GM12878 (cell line): ENCODE results near the gene CPVL. TPM values are rescaled to one million over a fixed set of nuclear protein-coding genes. Genes with fewer than 3 reads are reported as not detected.

Experiments
- ATAC-seq: fragments of 200-7000 bp; cut with Tn5 transposase; 3 replicates; pipeline ENCODE4 v1.9.1; 2020; ENCODE audit warnings: mild to moderate bottlenecking, moderate library complexity
- BruUV-seq: library from RNA; stranded (reverse); fragments of 400-500 nt; replicated peaks from 2 replicates; lab custom pipeline; 2021; lab: Mats Ljungman, UMichigan
- CTCF ChIA-PET: fragments of 300-600 bp; sonication (Branson Sonifier 250); formaldehyde crosslinking; extraction: SDS; loops from one replicate; lab custom pipeline; 2021; ENCODE audit warnings: inconsistent platforms; lab: Yijun Ruan, JAX
- POLR2A ChIA-PET: fragments of 350-600 bp; formaldehyde crosslinking; extraction: SDS; loops from one replicate; lab custom pipeline; 2021; ENCODE audit warnings: inconsistent platforms; lab: Charles Lee
- RAD21 ChIA-PET: fragments of 300-600 bp; sonication (Branson Sonifier 250); formaldehyde crosslinking; loops from one replicate; lab custom pipeline; 2023; ENCODE audit warnings: antibody characterized with exemption; ENCODE audit not compliant: unreplicated experiment; lab: Charles Lee
- SMC1A ChIA-PET: fragments of 300-600 bp; sonication (Branson Sonifier 250); formaldehyde crosslinking; loops from one replicate; lab custom pipeline; 2023; ENCODE audit not compliant: unreplicated experiment, uncharacterized antibody; lab: Charles Lee
- DNase-seq: peaks from one replicate; pipeline ENCODE4 v3.0.0-alpha.2; 2011; ENCODE audit warnings: low read depth, low spot score
- FAIRE-seq: peaks from 3 replicates; lab custom pipeline; 2011; peaks lifted over from hg19 to GRCh38; lab: Jason Lieb, UNC
- H2AFZ ChIP-seq: 2 replicates; pipeline ENCODE4 v1.6.0; 2011; ENCODE audit warnings: low read depth, low read length, control low read depth; ENCODE audit not compliant: control insufficient read depth
- H3K27ac ChIP-seq: 2 replicates; pipeline ENCODE4 v1.5.1; 2011; ENCODE audit warnings: control low read depth; ENCODE audit not compliant: control insufficient read depth, insufficient read depth
- H3K27me3 ChIP-seq, 2 experiments: replicated peaks in 1 of 2; 2 replicates each; pipeline versions ENCODE4 v1.6.0 to v1.6.1; 2011; ENCODE audit warnings: low read length in 1 of 2; ENCODE audit not compliant: control insufficient read depth in 2 of 2, insufficient read depth in 2 of 2
- H3K36me3 ChIP-seq, 2 experiments: 2 replicates each; pipeline ENCODE4 v1.5.1; 2011; ENCODE audit warnings: low read length in 1 of 2; ENCODE audit not compliant: control insufficient read depth in 2 of 2, insufficient read depth in 2 of 2
- H3K4me1 ChIP-seq: 2 replicates; pipeline ENCODE4 v1.6.1; 2011; ENCODE audit warnings: mild to moderate bottlenecking, low read length, moderate library complexity, mixed read lengths; ENCODE audit not compliant: control insufficient read depth, insufficient read depth
- H3K4me2 ChIP-seq: 2 replicates; pipeline ENCODE4 v1.6.0; 2011; ENCODE audit warnings: control low read depth; ENCODE audit not compliant: control insufficient read depth, insufficient read depth
- H3K4me3 ChIP-seq: fragments of 200-600 bp; sonication (generic); 2 replicates; pipeline ENCODE4 v1.5.1; 2016
- H3K79me2 ChIP-seq: 2 replicates; pipeline ENCODE4 v1.6.0; 2011; ENCODE audit warnings: low read length; ENCODE audit not compliant: control insufficient read depth, insufficient read depth
- H3K9ac ChIP-seq: 2 replicates; pipeline ENCODE4 v1.8.0; 2011; ENCODE audit warnings: low read length, control low read depth, mixed read lengths; ENCODE audit not compliant: control insufficient read depth, insufficient read depth
- H3K9me3 ChIP-seq: replicated peaks from 3 replicates; pipeline ENCODE4 v1.5.1; 2011; ENCODE audit warnings: mild to moderate bottlenecking, low read length; ENCODE audit not compliant: control insufficient read depth, insufficient read depth
- H4K20me1 ChIP-seq: 2 replicates; pipeline ENCODE4 v1.6.0; 2011; ENCODE audit not compliant: control insufficient read depth, insufficient read depth
- CEBPB ChIP-seq, 2 experiments: fragments of 150-350 bp in 1 of 2; IDR thresholded peaks; 2 replicates each; pipeline ENCODE4 v1.6.1; 2012 to 2014; ENCODE audit warnings: low read depth in 2 of 2, low read length in 2 of 2, borderline replicate concordance in 1 of 2, inconsistent platforms in 1 of 2
- FOS ChIP-seq: IDR thresholded peaks from 3 replicates; pipeline ENCODE4 v1.6.1; 2011; ENCODE audit warnings: borderline replicate concordance; ENCODE audit not compliant: insufficient read length; ENCODE audit errors: extremely low read depth
- GABPA ChIP-seq: IDR thresholded peaks from 2 replicates; pipeline ENCODE4 v1.6.1; 2014; ENCODE audit warnings: antibody characterized with exemption, low read depth, mild to moderate bottlenecking, inconsistent platforms
- HDAC2 ChIP-seq: fragments of 200-600 bp; sonication (generic); IDR thresholded peaks from 2 replicates; pipeline ENCODE4 v1.6.1; 2017
- MTA3 ChIP-seq: IDR thresholded peaks from 2 replicates; pipeline ENCODE4 v1.6.1; 2012; ENCODE audit warnings: low read length, inconsistent platforms, borderline replicate concordance
- NR2C1 ChIP-seq: fragments of 450-650 bp; IDR thresholded peaks from 2 replicates; pipeline ENCODE4 v1.6.1; 2017; ENCODE audit warnings: antibody characterized with exemption, mild to moderate bottlenecking, moderate library complexity
- RB1 ChIP-seq: fragments of 450-650 bp; formaldehyde crosslinking; IDR thresholded peaks from 2 replicates; pipeline ENCODE4 v1.6.1; 2017; ENCODE audit warnings: mild to moderate bottlenecking, borderline replicate concordance
- SIN3A ChIP-seq: IDR thresholded peaks from 2 replicates; pipeline ENCODE4 v1.6.1; 2012; ENCODE audit warnings: low read depth, low read length, improper control_type of control experiment
- SIX5 ChIP-seq: IDR thresholded peaks from 2 replicates; pipeline ENCODE4 v1.6.1; 2011; ENCODE audit warnings: mild to moderate bottlenecking, low read depth, low read length, moderate library complexity; ENCODE audit not compliant: severe bottlenecking
- SP1 ChIP-seq: IDR thresholded peaks from one replicate; pipeline ENCODE4 v1.6.1; 2011; ENCODE audit warnings: low read depth, low read length
- SUPT20H ChIP-seq: IDR thresholded peaks from 2 replicates; pipeline ENCODE4 v1.6.1; 2011; ENCODE audit warnings: low read depth, mild to moderate bottlenecking, low read length, moderate library complexity, borderline replicate concordance; ENCODE audit not compliant: control insufficient read depth
- ZSCAN29 ChIP-seq: fragments of 450-650 bp; IDR thresholded peaks from 2 replicates; pipeline ENCODE4 v1.6.1; 2017; ENCODE audit warnings: mild to moderate bottlenecking, moderate library complexity
- WGBS: methylation state at CpG from one replicate; pipeline ENCODE4 v1.1.6; 2016; ENCODE audit warnings: low lambda C conversion rate; ENCODE audit not compliant: insufficient replicate concordance, insufficient coverage; ENCODE audit errors: missing lambda C conversion rate; 5-methylcytosine and 5-hydroxymethylcytosine counted together
- in situ Hi-C: fragments of 300-500 bp; cut with MboI; formaldehyde crosslinking; loops from 9 replicates; pipeline ENCODE4 v1.14.3; 2018; ENCODE audit warnings: mixed read lengths
- intact Hi-C: fragments of 100-400 bp; cut with micrococcal nuclease; formaldehyde crosslinking; loops from one replicate; pipeline ENCODE4 v1.14.2; 2022; ENCODE audit not compliant: unreplicated experiment
- polyA plus RNA-seq, 11 experiments: library from polyadenylated mRNA; depleted of rRNA in 4 of 11; unstranded in 6 of 11; stranded (reverse) in 5 of 11; fragments of >200 nt; fragmentation: Nextera tagmentation in 4 of 11; fragmentation: Illumina TruSeq in 1 of 11; extraction: Ambion mirVana in 4 of 11; extraction: Trizol in 1 of 11; gene quantifications; 1 replicate in 1 of 11; 2 replicates in 10 of 11; pipeline versions ENCODE4 v1.2.1 to v1.2.3, GENCODE V29; 2011 to 2016; ENCODE audit warnings: inconsistent platforms in 2 of 11, missing spikeins in 2 of 11, low read depth in 1 of 11
- total RNA-seq, 4 experiments: library from RNA; depleted of rRNA in 3 of 4; stranded (reverse); fragments of >200 nt in 3 of 4; fragmentation: Illumina TruSeq in 1 of 4; extraction: Trizol in 1 of 4; gene quantifications; 2 replicates each; pipeline versions ENCODE4 v1.2.1 to v1.2.3, GENCODE V29; 2013 to 2021

Gene CPVL
- total and polyA plus RNA-seq, 10 of the 15 experiments (the other 5 are each of a cell fraction or from before 2014, with no cell fraction given) = 0.59 TPM; not detected in 9

DNA sequence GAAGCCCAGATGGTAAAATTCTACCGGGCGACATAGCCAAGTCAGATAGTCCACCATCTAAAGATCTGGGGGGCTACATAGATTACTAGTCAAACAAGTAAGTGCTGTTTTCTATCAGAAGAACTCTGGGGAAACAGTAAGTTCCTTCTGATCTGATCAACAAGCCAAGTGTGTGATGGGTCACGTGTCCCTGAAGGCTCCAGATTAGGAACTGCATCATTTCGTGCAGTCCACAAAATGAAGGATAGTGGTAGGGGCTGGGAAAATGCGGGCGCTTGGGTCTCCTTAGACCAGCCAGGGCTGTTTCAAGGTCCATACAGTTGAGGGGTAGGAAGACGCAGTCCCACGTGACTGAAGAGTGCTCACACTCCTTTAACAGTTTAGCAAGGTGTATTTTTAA, 46.5 kb upstream of the CPVL start:
- BruUV-seq = no TSS peak
- Histone ChIP-seq H3K4me3 (no peak overlapping the region), H3K27ac (no peak overlapping the region), H4K20me1 (no peaks in the 10 kb centered on the region), H3K36me3 (no peaks in the 10 kb centered on the region)
- ATAC-seq (no peak), FAIRE-seq (no peak), DNase-seq (no peak)
- in situ Hi-C loops = loop anchor here (5.0 kb wide), 1 partner anchor 214 kb away; no protein-coding TSS in a partner anchor
- CTCF ChIA-PET = no interaction called here
- WGBS = 54% methylated on average over 8 of the region's 8 CpGs
- TF ChIP-seq RB1 (no peak), SIX5 (no peak), SUPT20H (no peak), CEBPB (IDR thresholded peaks at IDR 0.05; ENCODE audit: borderline replicate concordance in 1 of 2, low read depth in 2 of 2, low read length in 2 of 2) (no peak), SP1 (no peak), FOS (no peak), MTA3 (no peak), HDAC2 (no peak), ZSCAN29 (no peak), GABPA (no peak), SIN3A (no peak), NR2C1 (no peak)
- TF ChIP-seq, all 136 proteins: peak for 0
- H3K27me3 ChIP-seq = peaks cover 3 to 16% of the 10 kb centered on the region in 2 experiments
- no peak overlapping the region for H2AFZ ChIP-seq
- intact Hi-C loops = no loop called here
- H3K4me2 ChIP-seq = no peak overlapping the region
- ChIA-PET RAD21 (no interaction called here), POLR2A (no interaction called here), SMC1A (interaction anchor here (5.4 kb wide), 1 partner anchor 217 kb away, joined by 77 read pairs; no protein-coding TSS in a partner anchor)
- H3K79me2 ChIP-seq = no peaks in the 10 kb centered on the region
- H3K9ac ChIP-seq = no peak overlapping the region
- no peaks in the 10 kb centered on the region for H3K9me3 ChIP-seq
- H3K4me1 ChIP-seq = no peaks in the 10 kb centered on the region
